HepG2 (cell line): ENCODE data around the gene MAP2K1. TPM values are rescaled to one million over a fixed set of nuclear protein-coding genes. Genes with fewer than 3 reads are reported as not detected.

Experiments used
- DPF2 ChIP-seq: sonication (generic); formaldehyde crosslinking; IDR thresholded peaks from 2 replicates; pipeline ENCODE4 v1.4.0; 2020; ENCODE audit warnings: mild to moderate bottlenecking, low read depth, missing genetic modification reagents, borderline replicate concordance
- GABPB1 ChIP-seq: IDR thresholded peaks from 2 replicates; pipeline ENCODE4 v1.6.1; 2016; ENCODE audit warnings: mild to moderate bottlenecking, missing genetic modification reagents, moderate library complexity, missing compliant biosample characterization
- HNRNPK ChIP-seq: fragments of 200-400 bp; formaldehyde crosslinking; IDR thresholded peaks from 2 replicates; pipeline ENCODE4 v1.6.1; 2018; ENCODE audit warnings: low read length, low read depth, moderate library complexity, mild to moderate bottlenecking; ENCODE audit not compliant: poor library complexity, severe bottlenecking
- JUN ChIP-seq: sonication (generic); formaldehyde crosslinking; IDR thresholded peaks from 2 replicates; pipeline ENCODE4 v1.4.0; 2020; ENCODE audit warnings: mild to moderate bottlenecking, missing genetic modification reagents
- JUND ChIP-seq: sonication (generic); formaldehyde crosslinking; IDR thresholded peaks from 2 replicates; pipeline ENCODE4 v1.8.0; 2022; ENCODE audit warnings: mild to moderate bottlenecking, missing genetic modification reagents
- KAT8 ChIP-seq: IDR thresholded peaks from 2 replicates; pipeline ENCODE4 v1.6.1; 2016; ENCODE audit warnings: missing genetic modification reagents, missing compliant biosample characterization
- KDM6A ChIP-seq: IDR thresholded peaks from 2 replicates; pipeline ENCODE4 v1.6.1; 2016; ENCODE audit warnings: low read depth
- MTA3 ChIP-seq: sonication (generic); formaldehyde crosslinking; IDR thresholded peaks from 2 replicates; pipeline ENCODE4 v1.4.0; 2020; ENCODE audit warnings: missing genetic modification reagents
- NCOA1 ChIP-seq: sonication (generic); formaldehyde crosslinking; IDR thresholded peaks from 2 replicates; pipeline ENCODE4 v1.9.0; 2021; ENCODE audit warnings: missing genetic modification reagents
- NR2C2 ChIP-seq: sonication (generic); formaldehyde crosslinking; IDR thresholded peaks from 2 replicates; pipeline ENCODE4 v1.4.0; 2020; ENCODE audit warnings: missing genetic modification reagents, mild to moderate bottlenecking, moderate library complexity, borderline replicate concordance
- RAD21 ChIP-seq: fragments of 450-650 bp; formaldehyde crosslinking; IDR thresholded peaks from 2 replicates; pipeline ENCODE4 v1.5.0; 2020; ENCODE audit warnings: mild to moderate bottlenecking
- RXRA ChIP-seq: sonication (generic); formaldehyde crosslinking; IDR thresholded peaks from 2 replicates; pipeline ENCODE4 v1.5.1; 2020; ENCODE audit warnings: missing genetic modification reagents
- TAF15 ChIP-seq: fragments of 200-400 bp; formaldehyde crosslinking; IDR thresholded peaks from one replicate; pipeline ENCODE4 v1.6.1; 2018; ENCODE audit warnings: mild to moderate bottlenecking, low read depth, low read length; ENCODE audit not compliant: poor library complexity, severe bottlenecking
- THAP7 ChIP-seq: sonication (generic); formaldehyde crosslinking; IDR thresholded peaks from 2 replicates; pipeline ENCODE4 v1.8.1; 2023; ENCODE audit warnings: mild to moderate bottlenecking, missing genetic modification reagents
- ZKSCAN8 ChIP-seq: IDR thresholded peaks from 2 replicates; pipeline ENCODE4 v1.6.1; 2016; ENCODE audit warnings: borderline replicate concordance, missing genetic modification reagents, missing compliant biosample characterization
- ZNF205 ChIP-seq: IDR thresholded peaks from 2 replicates; pipeline ENCODE4 v1.6.1; 2018; ENCODE audit warnings: missing biosample characterization, missing genetic modification reagents
- ZNF225 ChIP-seq: sonication (generic); formaldehyde crosslinking; IDR thresholded peaks from 2 replicates; pipeline ENCODE4 v1.4.0; 2020; ENCODE audit warnings: mild to moderate bottlenecking, missing genetic modification reagents
- ZNF577 ChIP-seq: sonication (generic); formaldehyde crosslinking; IDR thresholded peaks from 2 replicates; pipeline ENCODE4 v1.4.0; 2020; ENCODE audit warnings: mild to moderate bottlenecking, low read depth, missing genetic modification reagents, borderline replicate concordance
- polyA plus RNA-seq, 8 experiments: library from polyadenylated mRNA; depleted of rRNA in 3 of 8; stranded (reverse) in 7 of 8; unstranded in 1 of 8; fragments of >200 nt; fragmentation: Illumina TruSeq in 4 of 8; extraction: Trizol in 4 of 8; gene quantifications; 2 replicates each; pipeline versions ENCODE4 v1.2.1 to v1.2.3, GENCODE V29; 2011 to 2016; ENCODE audit warnings: low read depth in 4 of 8, missing spikeins in 1 of 8, mixed read lengths in 1 of 8; ENCODE audit not compliant: insufficient read depth in 1 of 8
- total RNA-seq, 5 experiments: library from RNA; depleted of rRNA; stranded (reverse); fragments of >200 nt; fragmentation: Illumina TruSeq; extraction: Trizol; gene quantifications; 2 replicates each; pipeline ENCODE4 v1.2.3, GENCODE V29; 2016; ENCODE audit warnings: low read depth in 1 of 5
- TF ChIP-seq, protein P1 (sequence below): IDR thresholded peaks from 2 replicates; pipeline ENCODE4 v1.6.1; 2016; ENCODE audit warnings: low read depth, borderline replicate concordance
- TF ChIP-seq, protein P2 (sequence below): IDR thresholded peaks from 2 replicates; pipeline ENCODE4 v1.6.1; 2016
- TF ChIP-seq, protein P3 (sequence below): sonication (generic); formaldehyde crosslinking; IDR thresholded peaks from 2 replicates; pipeline ENCODE4 v1.8.1; 2023; ENCODE audit warnings: mild to moderate bottlenecking, inconsistent platforms, moderate library complexity, missing genetic modification reagents, borderline replicate concordance

Gene MAP2K1
- total and polyA plus RNA-seq, 2 of the 13 experiments (the other 11 are each of a cell fraction or from before 2014, with no cell fraction given) = 24.1 to 49.2 TPM

GRCh38 chr15:66386204-66387123 is at the start of gene MAP2K1 (continued):
- TF ChIP-seq RAD21 (CRISPR knock-in tag) = peak; percentile 51; the same call in 1 of the 2 replicates
- peak; percentile 65; the same call in 1 of the 2 replicates for TF ChIP-seq RXRA
- no peak for TF ChIP-seq ZNF577 (CRISPR knock-in tag)
- peak; percentile 93 for TF ChIP-seq KAT8 (CRISPR knock-in tag)
- peak; percentile 87 for TF ChIP-seq HNRNPK
- TF ChIP-seq ZNF205 = peak; percentile 58; the same call in 1 of the 2 replicates
- TF ChIP-seq NCOA1 = no peak
- TF ChIP-seq NR2C2 (CRISPR knock-in tag) = no peak; the same call in 1 of the 2 replicates
- no peak for TF ChIP-seq TAF15
- peak; percentile 59; the same call in 1 of the 2 replicates for TF ChIP-seq JUND
- no peak for TF ChIP-seq DPF2
- TF ChIP-seq MTA3 (CRISPR knock-in tag) = no peak
- TF ChIP-seq, protein P1, sequence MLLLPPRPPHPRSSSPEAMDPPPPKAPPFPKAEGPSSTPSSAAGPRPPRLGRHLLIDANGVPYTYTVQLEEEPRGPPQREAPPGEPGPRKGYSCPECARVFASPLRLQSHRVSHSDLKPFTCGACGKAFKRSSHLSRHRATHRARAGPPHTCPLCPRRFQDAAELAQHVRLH (CRISPR knock-in tag) = peak; percentile 87; the same call in 1 of the 2 replicates
- TF ChIP-seq, protein P2, sequence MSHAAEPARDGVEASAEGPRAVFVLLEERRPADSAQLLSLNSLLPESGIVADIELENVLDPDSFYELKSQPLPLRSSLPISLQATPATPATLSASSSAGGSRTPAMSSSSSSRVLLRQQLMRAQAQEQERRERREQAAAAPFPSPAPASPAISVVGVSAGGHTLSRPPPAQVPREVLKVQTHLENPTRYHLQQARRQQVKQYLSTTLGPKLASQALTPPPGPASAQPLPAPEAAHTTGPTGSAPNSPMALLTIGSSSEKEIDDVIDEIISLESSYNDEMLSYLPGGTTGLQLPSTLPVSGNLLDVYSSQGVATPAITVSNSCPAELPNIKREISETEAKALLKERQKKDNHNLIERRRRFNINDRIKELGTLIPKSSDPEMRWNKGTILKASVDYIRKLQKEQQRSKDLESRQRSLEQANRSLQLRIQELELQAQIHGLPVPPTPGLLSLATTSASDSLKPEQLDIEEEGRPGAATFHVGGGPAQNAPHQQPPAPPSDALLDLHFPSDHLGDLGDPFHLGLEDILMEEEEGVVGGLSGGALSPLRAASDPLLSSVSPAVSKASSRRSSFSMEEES (CRISPR knock-in tag) = peak; percentile 27; the same call in 1 of the 2 replicates
- peak; percentile 97 for TF ChIP-seq GABPB1
- TF ChIP-seq THAP7 (CRISPR knock-in tag) = 0 out of 2 replicates have a peak, but pooled peaks have one; percentile 57
- TF ChIP-seq ZKSCAN8 (CRISPR knock-in tag) = peak; percentile 54; the same call in 1 of the 2 replicates
- no peak for TF ChIP-seq ZNF225 (CRISPR knock-in tag)
- TF ChIP-seq JUN (CRISPR knock-in tag) = no peak
- no peak for TF ChIP-seq KDM6A
- TF ChIP-seq, protein P3, sequence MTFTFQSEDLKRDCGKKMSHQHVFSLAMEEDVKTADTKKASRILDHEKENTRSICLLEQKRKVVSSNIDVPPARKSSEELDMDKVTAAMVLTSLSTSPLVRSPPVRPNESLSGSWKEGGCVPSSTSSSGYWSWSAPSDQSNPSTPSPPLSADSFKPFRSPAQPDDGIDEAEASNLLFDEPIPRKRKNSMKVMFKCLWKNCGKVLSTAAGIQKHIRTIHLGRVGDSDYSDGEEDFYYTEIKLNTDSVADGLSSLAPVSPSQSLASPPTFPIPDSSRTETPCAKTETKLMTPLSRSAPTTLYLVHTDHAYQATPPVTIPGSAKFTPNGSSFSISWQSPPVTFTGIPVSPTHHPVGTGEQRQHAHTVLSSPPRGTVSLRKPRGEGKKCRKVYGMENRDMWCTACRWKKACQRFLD (CRISPR knock-in tag) = no peak
